EL (cell line): ENCODE data around the gene MSANTD1.

Experiments
- DNase-seq: peaks from one replicate; pipeline ENCODE4 v3.0.0-alpha.2; 2016

MSANTD1 gene

DNA sequence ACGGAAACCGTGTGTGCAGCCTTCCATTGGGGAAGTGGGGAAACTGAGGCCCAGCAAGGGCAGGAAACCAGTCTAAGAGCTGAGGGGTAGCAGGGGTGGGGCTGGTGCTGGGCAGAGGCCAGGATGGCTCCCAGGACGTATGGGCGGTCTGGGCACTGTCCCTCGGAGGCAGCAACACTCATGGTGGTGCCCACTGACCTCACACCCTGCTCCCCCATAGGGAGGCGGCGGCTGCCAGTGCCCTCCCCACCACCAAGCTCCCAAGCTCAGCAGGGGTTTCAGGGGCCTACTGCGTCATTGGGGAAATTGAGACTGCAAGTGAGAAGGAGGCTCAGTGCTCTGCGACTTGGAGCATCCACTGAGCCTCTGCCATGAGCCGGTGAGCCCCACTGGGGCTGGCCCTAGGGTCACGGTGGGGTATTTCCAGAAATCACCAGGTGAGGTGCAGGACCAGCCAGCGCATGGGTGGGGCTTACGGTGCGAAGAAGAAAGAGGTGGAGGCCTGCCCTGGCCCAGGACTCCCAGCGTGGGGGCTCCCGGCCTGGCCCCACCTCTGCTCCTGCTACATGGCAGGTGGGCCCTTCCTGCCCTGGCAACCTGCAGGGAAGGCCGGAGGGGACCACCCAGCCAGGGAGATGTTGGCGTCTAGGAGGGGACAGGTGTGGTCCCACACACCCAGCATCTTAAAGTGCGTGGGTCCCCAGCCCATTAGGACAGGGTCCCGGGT is 915 bp downstream of the MSANTD1 start:
- DNase-seq: no peak

GRCh38 chr4:3250438-3250955 is 1.5 kb downstream of the MSANTD1 start:
- DNase-seq: no peak

DNA sequence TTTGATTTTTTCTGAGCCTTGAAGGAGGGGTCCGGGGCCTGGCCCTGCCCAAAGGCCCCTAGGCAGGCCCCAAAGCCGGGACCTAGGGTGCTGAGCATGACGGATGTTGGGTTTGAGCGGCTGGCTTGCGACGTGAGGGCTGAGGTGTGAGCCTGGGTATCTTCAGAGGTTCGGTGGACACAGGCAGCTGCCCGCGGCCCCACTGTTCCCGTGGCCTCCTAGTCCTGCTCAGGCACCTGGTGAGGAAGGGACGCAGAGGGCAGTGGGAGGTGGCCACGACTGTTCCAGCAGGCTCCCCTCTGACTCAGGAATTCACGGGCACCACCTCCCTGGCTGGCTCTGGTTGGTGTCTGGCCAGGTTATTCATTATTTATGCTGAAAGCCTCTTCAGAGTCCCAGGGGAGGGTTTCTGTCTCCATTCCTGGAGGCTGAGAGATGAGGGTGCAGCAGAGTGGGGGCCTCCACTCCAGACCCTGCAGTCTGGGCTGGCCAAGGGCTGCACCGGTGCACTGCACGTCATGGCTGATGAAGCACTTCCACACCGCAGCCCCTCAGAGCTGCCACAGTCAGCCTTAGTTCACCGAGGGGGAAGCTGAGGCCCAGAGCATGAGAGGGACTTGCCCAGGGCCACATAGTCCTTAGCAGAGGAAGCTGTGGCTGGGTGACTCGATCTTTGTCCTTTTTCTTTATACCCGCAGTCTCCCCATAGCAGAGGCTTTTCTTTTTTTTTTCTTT is 2.2 kb downstream of the MSANTD1 start:
- DNase-seq: no peak

GRCh38 chr4:3251691-3252479 is 2.9 kb downstream of the MSANTD1 start:
- DNase-seq: no peak

DNA sequence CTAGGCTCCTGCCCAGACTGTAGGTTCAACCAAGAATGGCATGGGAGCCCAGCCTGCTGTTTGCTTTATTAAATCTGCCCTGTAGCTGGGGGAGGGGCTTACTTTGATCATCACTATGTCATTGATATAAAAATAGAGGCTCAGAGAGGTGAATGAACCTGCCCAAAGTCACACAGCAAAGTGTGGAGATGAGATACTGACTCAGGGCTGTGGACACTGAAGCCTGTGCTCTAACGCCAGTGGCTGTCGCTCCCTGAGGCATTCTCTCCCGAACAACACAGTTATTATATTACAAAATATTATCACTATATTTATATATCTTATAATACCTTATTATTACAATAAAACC is 3.5 kb downstream of the MSANTD1 start:
- no peak for DNase-seq

GRCh38 chr4:3252831-3253641 is 4.1 kb downstream of the MSANTD1 start:
- DNase-seq: no peak

- no peak for DNase-seq
Measured at GRCh38 chr4:3253808-3254207, 4.8 kb downstream of the MSANTD1 start.

DNA sequence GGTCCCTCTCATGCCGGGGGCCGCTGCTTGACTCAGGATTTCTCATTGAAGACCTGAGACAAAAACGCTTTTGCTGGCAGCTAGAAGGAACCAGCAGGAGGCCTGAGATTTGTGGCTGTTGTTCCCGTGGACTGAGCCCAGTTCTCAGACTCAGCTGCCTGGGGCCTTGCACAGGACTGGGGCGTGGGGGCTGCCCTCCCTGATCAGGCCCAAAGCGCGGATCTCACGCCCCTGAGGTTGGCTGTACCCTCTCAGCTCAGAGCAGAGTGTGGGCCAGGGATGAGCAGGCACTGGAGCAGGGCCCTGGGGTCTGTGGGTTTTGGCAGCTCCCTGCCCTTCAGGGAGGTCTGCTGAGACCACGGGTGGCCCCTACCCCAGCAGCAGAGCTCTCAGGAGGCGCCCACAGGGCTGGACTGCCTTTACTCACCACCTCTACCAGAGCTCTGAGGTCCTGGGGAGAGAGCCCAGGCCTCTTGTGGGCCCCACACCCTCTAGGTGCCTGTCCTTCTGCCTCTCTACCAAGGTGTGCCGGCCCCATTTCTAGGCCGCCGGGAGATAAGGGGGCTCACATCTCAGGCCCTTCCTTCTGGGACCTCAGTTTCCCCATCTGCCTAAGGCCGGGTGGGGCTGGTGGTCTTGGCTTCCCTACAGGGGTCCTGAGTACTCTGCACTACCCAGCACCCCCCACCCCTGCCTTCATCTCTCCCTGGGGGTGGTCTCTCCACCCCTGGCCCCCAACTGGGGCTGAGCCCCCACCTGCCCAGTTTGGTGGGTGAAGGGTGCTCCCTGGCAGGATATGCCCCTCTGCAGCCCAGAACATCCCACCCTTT is 5.6 kb downstream of the MSANTD1 start:
- no peak for DNase-seq

- no peak for DNase-seq
Measured at GRCh38 chr4:3255611-3256186, 6.7 kb downstream of the MSANTD1 start.

- no peak for DNase-seq
Measured at GRCh38 chr4:3256230-3257102, 7.5 kb downstream of the MSANTD1 start.

DNA sequence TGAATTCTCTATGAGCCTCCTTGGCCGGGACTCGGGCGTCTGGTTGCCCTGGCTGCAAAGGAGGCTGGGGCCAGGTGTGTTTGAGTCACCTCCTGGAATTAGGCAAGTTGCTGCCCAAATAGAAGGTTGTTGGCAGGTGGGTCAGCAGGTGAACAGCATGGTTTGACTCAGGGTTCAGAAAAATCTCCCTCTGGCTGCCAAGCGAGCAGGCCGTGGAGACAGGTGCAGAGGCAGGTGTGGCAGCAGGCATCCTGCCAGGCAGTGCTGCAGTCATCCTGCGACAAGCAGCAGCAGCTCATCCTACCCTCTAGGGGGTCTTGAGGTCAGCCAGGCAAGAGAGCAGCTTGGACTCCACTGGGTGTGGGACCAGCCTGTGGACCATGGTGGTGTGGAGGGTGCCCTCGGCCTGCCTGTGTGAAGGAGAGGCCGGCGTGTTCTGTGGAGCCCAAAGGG is 8.2 kb downstream of the MSANTD1 start:
- no peak for DNase-seq

DNA sequence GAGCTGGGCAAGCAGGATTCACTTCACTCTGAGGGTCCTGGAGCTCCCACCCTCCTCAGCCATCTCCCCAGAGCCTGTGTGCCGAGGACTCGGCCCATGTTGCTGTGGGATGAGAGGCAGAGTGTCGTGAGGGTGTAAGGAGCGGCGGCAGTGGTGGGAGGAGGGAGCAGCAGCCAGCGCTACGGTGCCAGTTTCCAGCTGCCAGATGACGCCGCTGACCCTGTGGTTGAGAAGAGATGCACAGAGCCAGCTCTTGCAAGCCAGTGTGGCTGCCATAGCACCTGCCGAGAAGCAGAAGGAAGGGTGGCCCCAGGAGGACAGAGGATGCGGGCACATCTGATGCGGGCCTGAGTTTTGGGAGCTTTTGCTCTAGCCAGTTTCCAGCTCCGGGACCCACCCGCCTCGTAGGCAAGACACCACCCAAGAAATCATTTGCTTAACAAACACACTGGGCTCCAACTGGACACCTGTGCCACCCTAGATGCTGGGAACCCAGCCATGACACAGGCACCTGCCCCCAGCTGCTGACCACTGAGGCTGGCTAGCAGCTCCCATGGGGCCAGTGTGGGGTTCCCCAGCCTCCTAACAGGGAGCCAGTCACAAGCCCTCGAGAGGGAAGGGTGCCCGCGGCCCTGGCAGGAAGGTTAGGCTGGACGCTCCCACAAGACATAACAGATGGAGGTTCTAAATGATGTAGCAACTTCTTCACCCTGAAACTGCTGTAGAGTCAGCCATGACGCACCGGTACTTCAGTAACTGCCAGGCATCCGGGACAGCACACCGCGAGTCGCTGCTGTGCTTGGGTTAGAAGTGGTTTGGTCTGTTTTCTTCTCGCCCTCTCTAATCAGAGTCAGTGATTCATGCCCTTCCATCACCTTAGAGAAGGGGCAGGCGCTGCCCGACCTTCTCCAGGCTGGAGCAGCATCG is 8.9 kb downstream of the MSANTD1 start:
- DNase-seq: peak; percentile 36

DNA sequence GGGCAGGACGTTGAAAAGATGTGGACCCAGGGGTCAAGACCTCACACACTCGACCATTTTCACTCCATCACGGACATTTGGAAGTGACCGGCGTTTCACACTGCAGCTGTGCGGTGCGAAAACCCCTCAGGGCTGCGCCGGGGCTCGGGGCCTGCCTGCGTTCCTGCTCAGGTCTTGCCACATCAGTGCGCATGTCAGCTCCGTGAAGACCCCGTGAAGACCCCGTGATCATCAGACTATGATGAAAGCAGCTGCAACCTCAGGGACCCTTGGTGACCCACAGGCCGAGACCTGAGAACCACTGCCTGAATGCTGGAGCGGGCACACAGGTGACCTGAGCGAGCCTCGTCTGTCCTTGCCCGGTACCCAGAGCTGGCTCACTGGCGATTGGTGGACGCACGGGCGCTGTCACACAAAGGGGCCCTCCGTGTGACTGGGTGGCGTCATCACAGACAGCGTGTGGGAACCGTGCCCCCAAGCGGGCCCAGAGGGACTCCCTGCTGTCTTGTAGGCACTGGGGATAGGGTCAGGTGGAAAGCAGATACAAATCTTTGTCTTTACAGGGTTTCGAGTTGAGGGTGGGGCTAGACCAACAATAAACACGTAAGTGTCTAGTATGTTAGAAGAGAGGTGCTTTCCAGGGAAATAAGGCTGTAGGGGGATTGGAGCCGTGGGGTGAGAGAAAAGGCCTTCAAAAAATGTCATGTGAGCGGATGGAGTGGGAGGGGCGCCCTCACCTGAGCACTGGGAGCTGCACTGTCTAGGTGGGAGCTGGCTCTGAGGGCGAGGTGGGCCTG is 12.7 kb downstream of the MSANTD1 start:
- DNase-seq: no peak

DNA sequence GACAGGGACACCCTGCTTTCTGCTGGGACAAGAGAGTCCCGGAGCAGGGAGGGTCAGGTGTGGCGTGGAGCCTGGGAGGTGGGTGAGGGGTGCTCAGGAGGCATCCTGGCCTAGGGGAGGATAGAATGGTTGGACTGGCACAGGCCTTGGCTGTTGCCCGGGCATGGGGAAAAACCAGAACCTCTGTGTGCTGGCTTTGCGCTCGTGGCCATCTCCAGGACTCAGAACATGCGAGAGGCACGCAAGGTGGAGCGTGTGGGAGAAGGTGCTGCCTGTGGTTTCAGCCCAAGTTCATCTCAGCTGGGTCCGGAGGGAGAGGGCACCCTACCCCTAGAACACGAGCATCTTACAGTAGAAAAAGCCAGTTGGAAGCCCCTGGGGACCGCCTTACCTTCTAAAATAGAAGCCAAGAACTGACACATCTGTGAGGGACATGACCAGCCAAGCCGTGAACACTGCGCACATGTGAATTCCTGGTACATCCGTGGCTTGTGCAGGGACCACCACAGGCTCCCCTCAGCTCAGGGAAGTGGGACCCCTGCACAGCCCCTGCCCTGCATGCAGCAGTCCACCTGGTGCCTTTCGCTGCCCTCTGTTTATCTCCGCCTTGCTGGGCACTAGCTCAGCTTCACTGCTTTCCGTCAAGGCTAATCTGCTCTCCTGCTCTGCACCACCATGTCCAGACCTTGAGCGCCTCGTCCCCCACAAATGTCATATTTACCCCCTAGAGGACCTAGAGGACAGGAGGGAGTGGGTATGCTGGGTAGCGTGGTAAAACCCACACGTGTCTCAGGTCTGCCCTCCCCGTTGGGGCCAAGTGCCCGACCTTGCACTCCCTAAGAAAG is 13.5 kb downstream of the MSANTD1 start:
- DNase-seq: no peak

GRCh38 chr4:3263053-3263875 is 14.3 kb downstream of the MSANTD1 start:
- no peak for DNase-seq

GRCh38 chr4:3263876-3264193 is 14.9 kb downstream of the MSANTD1 start:
- no peak for DNase-seq

DNA sequence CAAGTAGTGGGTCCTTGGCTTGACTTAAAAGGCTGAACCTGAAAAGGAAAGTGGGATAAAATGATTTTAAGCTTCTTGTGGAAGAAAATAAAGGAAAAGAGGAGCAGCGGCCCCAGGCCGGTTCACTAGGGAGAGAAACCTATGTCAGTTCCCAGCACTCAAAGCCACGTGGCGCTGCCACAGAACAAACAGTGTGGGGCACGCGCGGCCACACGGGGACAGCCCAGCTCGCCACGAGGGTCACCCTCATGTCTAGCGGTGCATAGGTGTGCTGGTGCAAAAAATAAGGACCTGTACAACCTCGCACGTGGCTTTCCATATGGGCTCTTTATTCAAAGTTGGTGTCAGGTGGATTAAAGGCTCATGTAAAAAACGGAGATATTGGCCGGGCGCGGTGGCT is 17.1 kb downstream of the MSANTD1 start:
- DNase-seq: no peak
